Mucosa of stomach (tissue), 1 donor: ENCODE results near the gene COMMD6.
A peak's percentile ranks its signal among the peaks of the same experiment; 100 is the strongest.
"Not testable (repeated sequence)": the region's sequence is repeated elsewhere in the genome, so short reads cannot be mapped to it uniquely, and the experiment has no call there.

Source experiments
- H3K27me3 ChIP-seq: one replicate; pipeline ENCODE4 v1.7.0; 2013; ENCODE audit warnings: mild to moderate bottlenecking, low read length; ENCODE audit not compliant: control insufficient read depth, insufficient read depth
- H3K36me3 ChIP-seq: one replicate; pipeline ENCODE4 v1.7.0; 2013; ENCODE audit warnings: low read length; ENCODE audit not compliant: control insufficient read depth, insufficient read depth
- H3K4me1 ChIP-seq: one replicate; pipeline ENCODE4 v1.7.0; 2013; ENCODE audit warnings: mild to moderate bottlenecking, low read length; ENCODE audit not compliant: control insufficient read depth, insufficient read depth
- H3K4me3 ChIP-seq: one replicate; pipeline ENCODE4 v1.7.0; 2013; ENCODE audit warnings: low read length
- H3K9ac ChIP-seq: one replicate; pipeline ENCODE4 v1.7.0; 2013; ENCODE audit warnings: mild to moderate bottlenecking, low read length, moderate library complexity
- H3K9me3 ChIP-seq: one replicate; pipeline ENCODE4 v1.7.0; 2013; ENCODE audit warnings: mild to moderate bottlenecking, low read length, moderate library complexity; ENCODE audit not compliant: control insufficient read depth
- donor health status: Pancreatic carcinoma.

The COMMD6 gene

DNA sequence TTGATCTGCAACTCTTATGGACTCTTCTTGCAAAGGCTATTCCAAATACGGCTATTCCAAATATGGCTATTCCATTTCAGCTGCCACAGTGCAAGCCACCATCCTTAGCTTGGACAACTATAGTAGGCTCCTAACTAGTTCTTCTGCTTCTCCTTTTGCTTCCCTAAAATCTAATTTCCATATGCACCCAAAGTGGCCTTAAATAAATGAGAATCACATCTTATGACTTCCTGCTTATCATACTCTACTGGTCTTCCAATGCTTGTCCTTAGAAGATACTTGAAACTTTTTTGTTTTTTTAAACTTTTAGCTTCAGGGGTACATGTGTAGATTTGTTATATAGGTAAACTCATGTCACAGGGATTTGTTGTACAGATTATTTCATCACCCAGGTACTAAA lies 16.8 kb upstream of the COMMD6 start:
- H3K4me3 ChIP-seq: no peak overlapping the region
- H3K4me1 ChIP-seq: no peaks in the 10 kb centered on the region
- no peaks in the 10 kb centered on the region for H3K27me3 ChIP-seq
- H3K36me3 ChIP-seq: no peaks in the 10 kb centered on the region
- H3K9ac ChIP-seq: no peak overlapping the region
- no peaks in the 10 kb centered on the region for H3K9me3 ChIP-seq

DNA sequence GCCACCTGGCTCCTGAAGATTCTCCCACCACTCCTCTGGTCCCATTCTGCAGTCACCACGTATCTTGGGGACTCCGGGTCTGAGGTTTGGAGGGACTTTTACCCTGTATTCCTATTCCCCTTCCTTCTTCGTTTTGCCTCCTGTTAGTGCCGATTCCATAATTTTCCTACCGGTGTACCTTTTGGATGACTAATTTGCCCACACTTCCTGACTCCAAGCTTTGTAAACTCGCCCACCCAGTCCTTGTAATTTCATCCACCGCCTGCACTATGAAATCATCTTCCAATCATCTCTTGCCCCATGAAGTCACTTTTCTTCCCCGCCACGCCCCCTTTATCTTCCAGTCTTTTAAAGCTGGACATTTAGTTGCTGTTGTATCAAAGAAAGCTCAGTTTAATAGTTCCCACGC lies 12.5 kb upstream of the COMMD6 start:
- Histone ChIP-seq H3K27me3 (no peaks in the 10 kb centered on the region), H3K36me3 (no peaks in the 10 kb centered on the region), H3K9ac (peak overlapping the region; percentile 71), H3K9me3 (no peaks in the 10 kb centered on the region), H3K4me3 (peak overlapping the region; percentile 75), H3K4me1 (peaks cover 3% of the 10 kb centered on the region)

DNA sequence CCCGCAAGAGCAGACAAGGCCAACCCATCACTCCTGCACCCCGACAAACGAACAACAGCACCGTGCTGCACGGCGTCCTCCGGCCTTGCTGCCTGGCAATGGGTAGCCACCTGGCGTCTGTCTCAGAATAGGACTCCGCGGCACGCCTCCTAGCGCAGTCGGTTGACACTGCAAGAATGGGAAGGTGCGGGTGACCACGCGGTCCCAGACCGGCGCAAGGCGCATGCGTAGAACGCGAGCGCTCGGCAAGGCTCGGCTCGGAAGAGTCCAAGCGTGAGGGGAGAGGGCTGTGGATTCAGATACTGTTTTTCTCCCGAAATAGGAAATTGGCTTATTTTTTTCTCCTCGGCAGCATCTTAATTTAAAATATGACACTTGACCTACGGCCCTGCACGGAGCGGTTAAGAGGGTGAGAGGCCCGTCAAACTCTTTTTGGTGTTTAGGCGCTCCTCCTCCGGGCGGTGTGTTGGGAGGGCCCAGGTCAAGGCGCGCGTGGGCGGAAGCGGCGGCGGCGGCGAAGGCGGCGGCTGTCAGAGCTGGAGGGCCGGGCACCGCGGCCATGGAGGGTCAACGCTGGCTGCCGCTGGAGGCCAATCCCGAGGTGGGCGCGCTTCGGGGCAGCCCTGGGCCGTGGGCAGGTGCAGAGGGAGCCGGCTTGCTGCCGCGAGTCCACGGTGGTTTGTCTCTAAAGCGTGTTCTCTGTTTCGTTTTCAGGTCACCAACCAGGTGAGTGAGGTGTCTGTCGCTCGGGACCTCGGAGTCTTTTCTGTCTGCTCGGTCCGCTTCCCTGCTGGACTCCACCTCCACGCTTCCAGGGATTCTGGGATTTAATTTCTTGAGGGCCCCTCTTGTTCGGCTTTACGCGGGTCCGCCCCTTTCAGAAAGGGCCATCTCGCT lies 11.9 kb upstream of the COMMD6 start, which contains the start of gene UCHL3:
TSS of gene UCHL3 (plus strand) at position 530 of the 897 bp plus-strand sequence. CDS start at position 560, 30 bp downstream.
- Histone ChIP-seq H3K36me3 (no peaks in the 10 kb centered on the region), H3K4me1 (peaks cover 3% of the 10 kb centered on the region), H3K9ac (peak within 1 kb of the TSS; percentile 71), H3K9me3 (no peaks in the 10 kb centered on the region), H3K4me3 (peak within 1 kb of the TSS; percentile 75), H3K27me3 (no peaks in the 10 kb centered on the region)

DNA sequence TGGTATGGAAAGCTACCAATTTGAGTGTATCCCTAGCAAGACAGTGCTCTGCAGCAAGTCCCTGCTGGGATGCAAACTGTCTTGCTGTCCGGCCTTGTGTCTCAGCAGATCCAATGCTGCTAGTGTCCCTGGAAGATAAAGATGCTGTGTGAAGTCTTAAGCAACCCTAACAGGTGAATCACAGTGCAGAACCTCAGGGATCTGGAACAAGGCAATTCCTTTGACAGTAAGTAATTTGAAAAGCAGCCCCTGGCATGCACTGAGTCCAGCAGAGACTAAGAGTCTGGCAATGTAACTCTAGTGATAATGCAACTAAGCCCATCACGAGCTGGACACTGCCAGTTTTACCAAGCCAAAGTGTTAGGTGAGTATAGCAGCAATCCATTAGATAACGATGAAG lies 10.3 kb upstream of the COMMD6 start:
- H3K4me3 ChIP-seq: no peak overlapping the region
- H3K4me1 ChIP-seq: peaks cover 3% of the 10 kb centered on the region
- no peak overlapping the region for H3K9ac ChIP-seq
- no peaks in the 10 kb centered on the region for H3K36me3 ChIP-seq
- no peaks in the 10 kb centered on the region for H3K27me3 ChIP-seq
- no peaks in the 10 kb centered on the region for H3K9me3 ChIP-seq

DNA sequence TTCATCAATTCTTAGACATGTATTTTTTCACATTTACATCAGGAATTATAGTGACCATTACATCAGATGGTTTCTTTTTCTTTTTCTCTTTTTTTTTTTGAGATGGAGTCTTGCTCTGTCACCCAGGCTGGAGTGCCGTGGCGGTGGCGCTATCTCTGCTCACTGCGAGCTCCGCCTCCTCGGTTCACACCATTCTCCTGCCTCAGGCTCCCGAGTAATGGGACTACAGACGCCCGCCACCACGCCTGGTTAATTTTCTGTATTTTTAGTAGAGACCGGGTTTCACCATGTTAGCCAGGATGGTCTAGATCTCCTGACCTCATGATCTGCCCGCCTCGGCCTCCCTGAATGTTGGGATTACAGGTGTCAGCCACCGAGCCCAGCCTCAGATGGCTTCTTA lies 7.7 kb upstream of the COMMD6 start:
- H3K36me3 ChIP-seq, H3K27me3 ChIP-seq, H3K9ac ChIP-seq, H3K4me3 ChIP-seq, H3K4me1 ChIP-seq, H3K9me3 ChIP-seq: not testable (repeated sequence)

DNA sequence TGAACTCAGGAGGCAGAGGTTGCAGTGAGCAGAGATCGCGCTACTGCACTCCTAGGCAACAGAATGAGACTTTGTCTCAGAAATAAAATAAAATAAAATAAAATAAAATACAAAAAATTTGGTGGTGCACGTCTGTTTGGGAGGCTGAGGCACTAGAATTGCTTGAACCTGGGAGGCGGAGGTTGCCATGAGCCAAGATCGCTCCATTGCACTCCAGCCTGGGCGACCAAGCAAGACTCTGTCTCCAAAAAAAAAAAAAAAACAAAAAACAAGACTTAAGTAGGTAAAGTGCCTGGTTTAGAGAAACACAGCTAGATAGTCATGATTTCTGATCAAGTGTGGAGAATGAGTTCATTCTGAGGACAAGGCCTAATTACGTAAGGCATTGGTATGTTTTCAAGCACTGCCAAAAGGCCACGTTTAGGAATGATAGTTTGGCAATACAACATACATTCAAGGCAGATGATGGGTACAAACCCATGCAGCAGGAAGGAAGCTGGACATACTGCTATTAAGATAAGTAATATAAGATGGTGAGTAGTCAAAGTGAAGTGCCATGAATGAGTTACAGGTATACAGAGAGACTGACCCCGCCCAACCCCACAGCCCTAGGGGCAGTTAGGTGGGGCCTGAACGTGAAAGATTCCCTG lies 7.2 kb upstream of the COMMD6 start:
- H3K4me3 ChIP-seq: no peak overlapping the region
- no peaks in the 10 kb centered on the region for H3K27me3 ChIP-seq
- no peaks in the 10 kb centered on the region for H3K9me3 ChIP-seq
- H3K36me3 ChIP-seq: no peaks in the 10 kb centered on the region
- H3K4me1 ChIP-seq: peaks cover 3% of the 10 kb centered on the region
- H3K9ac ChIP-seq: no peak overlapping the region

DNA sequence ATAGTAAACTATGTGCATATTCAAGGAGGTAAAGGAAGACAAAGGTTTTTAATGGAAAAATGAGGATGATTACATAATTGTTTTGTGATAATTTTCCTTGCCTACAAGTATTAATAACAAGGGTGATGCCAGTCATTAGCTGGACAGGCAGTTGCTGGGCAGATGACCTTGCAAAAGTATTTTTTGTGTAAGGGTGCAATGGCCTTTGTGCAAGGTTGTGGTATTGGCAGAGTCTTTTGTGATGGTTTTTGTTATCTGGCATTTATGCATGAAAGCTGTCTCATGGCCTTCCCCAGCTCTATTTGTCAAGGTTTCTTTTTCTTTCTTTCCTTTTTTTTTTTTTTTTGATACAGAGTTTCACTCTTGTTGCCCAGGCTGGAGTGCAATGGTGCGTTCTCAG lies 4.3 kb upstream of the COMMD6 start:
- no peaks in the 10 kb centered on the region for H3K27me3 ChIP-seq
- no peaks in the 10 kb centered on the region for H3K9me3 ChIP-seq
- no peaks in the 10 kb centered on the region for H3K4me1 ChIP-seq
- no peak overlapping the region for H3K9ac ChIP-seq
- H3K36me3 ChIP-seq: no peaks in the 10 kb centered on the region
- H3K4me3 ChIP-seq: no peak overlapping the region

DNA sequence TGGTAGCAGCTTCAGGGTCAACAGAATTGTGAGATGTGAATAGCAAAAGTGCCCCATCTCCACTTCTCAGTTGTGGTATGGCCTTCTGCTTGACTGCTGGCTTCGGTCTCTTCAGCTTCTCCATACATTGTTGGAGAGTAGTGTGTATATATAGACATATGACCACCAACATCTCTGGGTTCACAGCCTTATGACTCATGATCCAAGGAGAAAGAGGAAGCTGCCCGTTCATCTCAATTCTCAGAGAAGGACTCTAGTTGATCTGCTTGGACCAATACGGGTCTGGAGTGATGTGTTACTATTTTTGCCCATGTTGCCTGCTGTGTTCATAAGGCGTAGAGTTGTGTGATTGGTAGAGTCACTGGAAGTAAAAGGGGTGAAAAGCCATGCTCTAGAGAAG lies 3.6 kb upstream of the COMMD6 start:
- no peak overlapping the region for H3K4me3 ChIP-seq
- no peaks in the 10 kb centered on the region for H3K36me3 ChIP-seq
- H3K4me1 ChIP-seq: peaks cover 3% of the 10 kb centered on the region
- no peak overlapping the region for H3K9ac ChIP-seq
- H3K27me3 ChIP-seq: no peaks in the 10 kb centered on the region
- no peaks in the 10 kb centered on the region for H3K9me3 ChIP-seq

DNA sequence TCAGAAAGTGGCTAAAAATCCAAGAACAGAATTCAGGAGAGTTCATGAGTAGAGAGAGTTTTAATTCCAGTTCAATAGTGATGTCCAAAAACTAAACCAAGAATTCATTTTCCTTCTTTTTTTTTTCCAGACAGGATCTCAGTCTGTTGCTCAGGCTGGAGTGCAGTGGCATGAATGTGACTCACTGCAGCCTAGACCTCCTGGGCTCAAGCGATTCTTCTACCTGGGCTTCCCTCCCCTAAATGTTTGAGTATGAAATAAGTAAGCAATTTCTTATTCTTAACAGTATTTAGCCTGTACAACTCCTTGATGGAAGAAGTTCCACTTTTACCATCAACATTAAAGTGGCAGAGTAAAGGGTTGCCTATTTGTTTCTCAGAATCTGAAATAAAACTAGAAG lies 3.8 kb downstream of the COMMD6 start:
- Histone ChIP-seq H3K4me1 (peaks cover 4% of the 10 kb centered on the region), H3K9ac (no peak overlapping the region), H3K36me3 (no peaks in the 10 kb centered on the region), H3K9me3 (no peaks in the 10 kb centered on the region), H3K27me3 (no peaks in the 10 kb centered on the region), H3K4me3 (no peak overlapping the region)

DNA sequence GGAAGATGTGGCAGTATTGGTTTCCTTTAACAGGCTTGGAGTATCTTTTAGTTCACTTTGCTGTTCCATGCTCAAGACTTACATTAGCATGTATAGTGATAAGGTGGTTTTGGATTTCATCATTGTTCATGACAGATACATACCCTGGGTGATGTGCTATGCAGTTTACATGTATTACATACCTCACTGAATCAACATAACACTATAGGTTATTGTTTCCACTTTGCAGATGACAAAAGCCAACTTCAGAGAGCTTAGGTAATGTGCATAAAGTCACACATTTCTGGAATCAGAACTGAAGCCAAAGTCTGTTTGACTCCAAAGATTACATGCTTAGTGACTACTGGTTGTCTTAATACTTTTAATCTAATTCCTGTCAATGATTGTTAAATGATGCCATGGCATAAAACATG lies 7.1 kb downstream of the COMMD6 start:
- H3K36me3 ChIP-seq: no peaks in the 10 kb centered on the region
- H3K9me3 ChIP-seq: no peaks in the 10 kb centered on the region
- no peaks in the 10 kb centered on the region for H3K27me3 ChIP-seq
- H3K4me1 ChIP-seq: no peaks in the 10 kb centered on the region
- H3K9ac ChIP-seq: no peak overlapping the region
- no peak overlapping the region for H3K4me3 ChIP-seq

DNA sequence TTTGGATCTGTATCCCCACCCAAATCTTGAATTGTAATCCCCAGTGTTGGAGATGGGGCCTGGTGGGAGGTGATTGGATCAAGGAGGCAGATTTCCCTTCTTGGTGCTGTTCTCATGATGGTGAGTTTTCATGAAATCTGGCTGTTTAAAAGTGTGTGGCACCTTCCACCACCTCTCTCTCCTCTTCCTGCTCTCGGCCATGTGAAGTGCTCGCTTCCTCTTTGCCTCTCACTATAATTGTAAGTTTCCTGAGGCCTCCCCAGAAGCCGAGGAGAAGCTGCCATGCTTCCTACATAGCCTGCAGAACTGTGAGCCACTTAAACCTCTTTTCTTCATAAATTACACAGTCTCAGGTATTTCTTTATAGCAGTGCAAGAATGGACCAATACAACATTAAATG lies 15.7 kb downstream of the COMMD6 start:
- H3K36me3 ChIP-seq: no peaks in the 10 kb centered on the region
- H3K4me1 ChIP-seq: no peaks in the 10 kb centered on the region
- H3K9me3 ChIP-seq: no peaks in the 10 kb centered on the region
- no peak overlapping the region for H3K4me3 ChIP-seq
- H3K27me3 ChIP-seq: no peaks in the 10 kb centered on the region
- no peak overlapping the region for H3K9ac ChIP-seq

DNA sequence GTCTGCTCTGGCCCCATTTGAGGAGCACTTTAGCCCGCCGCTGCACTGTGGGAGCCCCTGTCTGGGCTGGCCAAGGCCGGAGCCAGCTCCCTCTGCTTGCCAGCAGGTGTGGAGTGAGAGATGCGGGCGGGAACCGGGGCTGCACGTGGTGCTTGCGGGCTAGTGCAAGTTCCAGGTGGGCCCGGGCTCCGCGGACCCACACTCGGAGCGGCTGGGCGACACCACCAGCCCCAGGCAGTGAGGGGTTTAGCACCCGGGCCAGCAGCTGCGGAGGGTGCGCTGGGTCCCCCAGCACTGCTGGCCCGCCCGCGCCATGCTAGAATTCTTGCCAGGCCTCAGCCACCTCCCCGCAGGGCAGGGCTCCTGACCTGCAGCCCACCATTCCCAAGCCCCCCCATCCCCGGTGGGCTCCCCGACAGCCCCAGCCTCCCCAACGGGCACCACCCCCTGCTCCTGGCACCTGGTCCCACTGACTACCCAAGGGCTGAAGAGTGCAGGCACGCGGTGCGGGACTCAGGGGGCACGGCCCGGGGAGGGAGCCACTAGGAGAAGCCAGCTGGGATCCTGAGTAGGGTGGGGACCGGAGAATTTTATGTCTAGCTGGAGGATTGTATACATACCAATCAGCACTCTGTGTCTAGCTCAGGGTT lies 19.1 kb downstream of the COMMD6 start:
- no peaks in the 10 kb centered on the region for H3K27me3 ChIP-seq
- no peak overlapping the region for H3K4me3 ChIP-seq
- H3K4me1 ChIP-seq: no peaks in the 10 kb centered on the region

More for the DNA sequence above, 19.1 kb downstream of the COMMD6 start:
- H3K36me3 ChIP-seq: no peaks in the 10 kb centered on the region
- no peak overlapping the region for H3K9ac ChIP-seq
- H3K9me3 ChIP-seq: no peaks in the 10 kb centered on the region
